Astrocyte of the spinal cord (primary cell): ENCODE data around the gene ATP13A3.

Experiments used
- DNase-seq: peaks from one replicate; pipeline ENCODE4 v3.0.0; 2011; ENCODE audit warnings: low read depth, low spot score
- H3K4me3 ChIP-seq: 2 replicates; pipeline ENCODE4 v1.5.1; 2011; ENCODE audit warnings: low read depth, mild to moderate bottlenecking, low read length, moderate library complexity
- CTCF ChIP-seq: IDR thresholded peaks from 2 replicates; pipeline ENCODE4 v1.5.1; 2012; ENCODE audit warnings: low read depth, mild to moderate bottlenecking, low read length, inconsistent platforms
- in situ Hi-C: cut with HindIII; loops from 2 replicates; pipeline ENCODE4 v1.10.0; 2017; ENCODE audit warnings: low sequenced_read_pairs

ATP13A3 gene

GRCh38 chr3:194392576-194392975 lies 94.2 kb downstream of the ATP13A3 start:
- in situ Hi-C loops = no loop called here
- no peak for DNase-seq
- TF ChIP-seq CTCF = no peak
- no peak overlapping the region for H3K4me3 ChIP-seq

GRCh38 chr3:194390835-194391234 lies 96.0 kb downstream of the ATP13A3 start:
- in situ Hi-C loops = no loop called here
- H3K4me3 ChIP-seq = no peak overlapping the region
- no peak for DNase-seq
- no peak for TF ChIP-seq CTCF

GRCh38 chr3:194389269-194389668 lies 97.5 kb downstream of the ATP13A3 start:
- in situ Hi-C loops = no loop called here
- DNase-seq = no peak
- no peak overlapping the region for H3K4me3 ChIP-seq
- no peak for TF ChIP-seq CTCF

DNA sequence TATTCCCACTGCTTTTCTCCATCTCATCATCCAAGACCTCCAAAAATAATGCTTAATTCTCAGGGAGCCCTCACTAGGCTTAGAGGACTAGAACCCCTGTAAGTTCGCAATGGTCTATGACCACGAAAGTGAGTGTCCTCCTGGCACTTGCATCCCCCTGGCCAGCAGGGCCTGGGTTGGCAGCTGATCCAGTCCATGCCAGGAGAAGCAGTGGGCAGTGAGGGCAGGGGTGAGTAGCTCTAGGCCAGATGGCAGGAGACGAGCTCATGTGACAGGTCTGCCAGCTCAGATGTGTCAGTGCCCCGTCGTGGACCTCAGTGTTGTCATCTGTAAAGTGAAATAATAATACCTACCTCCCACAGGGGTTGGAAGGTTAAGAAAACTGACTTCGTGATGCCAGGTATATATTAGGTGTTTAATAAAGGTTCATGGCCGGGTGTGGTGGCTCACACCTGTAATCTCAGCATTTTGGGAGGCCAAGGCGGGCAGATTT lies 98.8 kb downstream of the ATP13A3 start:
- DNase-seq = no peak
- TF ChIP-seq CTCF = no peak
- H3K4me3 ChIP-seq = no peak overlapping the region
- in situ Hi-C loops = no loop called here

DNA sequence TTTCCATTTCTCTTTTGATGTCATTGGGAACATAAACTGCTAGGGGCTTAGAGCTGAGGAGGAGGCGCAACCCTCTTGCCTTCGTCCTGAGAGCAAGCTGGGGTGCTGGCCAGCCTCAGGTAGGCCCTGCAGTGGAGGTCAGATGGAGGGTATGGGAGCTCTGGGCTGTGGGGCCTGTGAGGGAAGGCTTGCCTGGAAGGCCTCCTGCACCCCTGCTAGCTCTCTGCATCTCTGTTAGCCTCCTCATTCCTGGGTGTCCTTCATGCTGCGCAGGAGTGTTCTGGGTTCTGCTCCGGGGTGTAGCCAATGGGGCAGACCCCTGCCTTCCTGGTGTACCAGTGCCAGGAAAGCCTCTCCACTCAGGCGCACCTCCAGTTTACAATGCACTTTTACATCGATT lies 99.5 kb downstream of the ATP13A3 start:
- in situ Hi-C loops = no loop called here
- no peak for DNase-seq
- no peak overlapping the region for H3K4me3 ChIP-seq
- TF ChIP-seq CTCF = no peak

- no peak overlapping the region for H3K4me3 ChIP-seq
- no peak for TF ChIP-seq CTCF
- no peak for DNase-seq
- in situ Hi-C loops = no loop called here
These were observed 100.2 kb downstream of the ATP13A3 start for GRCh38 chr3:194386648-194387047.

DNA sequence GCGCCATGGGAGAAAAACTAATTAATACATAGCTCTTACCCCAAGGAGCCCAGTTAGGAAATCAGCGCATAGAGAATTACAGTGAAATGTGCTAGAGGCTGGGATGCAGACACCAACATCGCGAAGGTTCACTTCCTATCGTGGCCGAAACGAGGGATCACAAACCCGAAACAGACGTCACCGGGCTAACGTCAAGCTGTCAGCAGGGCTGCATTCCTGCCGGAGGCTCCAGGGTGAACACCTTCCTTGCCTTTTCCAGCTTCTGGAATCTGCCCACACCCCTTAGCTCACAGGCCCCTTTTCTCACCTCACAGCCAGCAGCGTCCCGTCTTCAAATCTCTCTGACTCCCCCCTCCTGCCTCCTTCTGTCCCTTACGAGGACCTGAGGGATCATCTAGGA lies 100.7 kb downstream of the ATP13A3 start:
- H3K4me3 ChIP-seq = no peak overlapping the region
- in situ Hi-C loops = no loop called here
- TF ChIP-seq CTCF = no peak
- no peak for DNase-seq
